Pulmonary artery endothelial cell (primary cell): ENCODE measurements around the gene PITPNM3. TPM values are rescaled to one million over a fixed set of nuclear protein-coding genes. Genes with fewer than 3 reads are reported as not detected.

Source experiments
- DNase-seq: peaks from one replicate; pipeline ENCODE4 v3.0.0-alpha.2; 2011; ENCODE audit warnings: low read depth, low spot score
- total RNA-seq: library from RNA; depleted of rRNA; stranded (reverse); fragments of >200 nt; gene quantifications from 2 replicates; pipeline ENCODE4 v1.2.3, GENCODE V29; 2014

The PITPNM3 gene
- total RNA-seq, 1 donor from 2014 or later = 1.6 TPM

DNA sequence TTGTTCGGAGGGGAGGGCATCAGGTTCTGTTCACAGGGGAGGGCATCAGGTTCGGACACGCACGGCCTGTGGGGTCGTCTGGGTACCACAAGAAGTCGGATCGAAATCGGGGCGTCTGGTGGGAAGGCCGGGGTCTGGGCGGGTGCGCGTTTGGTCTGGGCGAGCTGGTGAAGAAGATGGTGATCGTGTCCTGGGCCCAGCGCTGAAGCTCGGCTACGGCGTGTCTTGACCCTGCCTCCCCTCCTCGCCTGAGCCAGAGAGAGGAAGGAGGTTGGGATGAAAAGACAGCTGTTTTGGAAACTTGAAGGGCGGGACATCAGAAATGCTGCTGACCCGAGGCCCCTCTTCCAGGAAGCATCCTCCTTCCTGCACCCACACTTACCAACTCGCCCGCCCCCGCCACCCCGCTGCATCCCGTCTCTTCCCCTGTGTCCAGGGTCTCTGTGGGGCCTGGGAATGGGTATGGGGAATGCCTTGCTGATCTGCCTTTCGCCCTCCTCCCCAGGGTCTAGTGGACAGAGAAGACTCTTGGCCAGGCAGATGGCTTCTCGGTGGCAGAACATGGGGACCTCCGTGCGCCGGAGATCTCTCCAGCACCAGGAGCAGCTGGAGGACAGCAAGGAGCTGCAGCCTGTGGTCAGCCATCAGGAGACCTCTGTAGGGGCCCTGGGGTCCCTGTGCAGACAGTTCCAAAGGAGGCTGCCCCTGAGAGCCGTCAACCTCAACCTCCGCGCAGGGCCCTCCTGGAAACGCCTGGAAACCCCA is 111.6 kb downstream of the PITPNM3 start:
- no peak for DNase-seq

DNA sequence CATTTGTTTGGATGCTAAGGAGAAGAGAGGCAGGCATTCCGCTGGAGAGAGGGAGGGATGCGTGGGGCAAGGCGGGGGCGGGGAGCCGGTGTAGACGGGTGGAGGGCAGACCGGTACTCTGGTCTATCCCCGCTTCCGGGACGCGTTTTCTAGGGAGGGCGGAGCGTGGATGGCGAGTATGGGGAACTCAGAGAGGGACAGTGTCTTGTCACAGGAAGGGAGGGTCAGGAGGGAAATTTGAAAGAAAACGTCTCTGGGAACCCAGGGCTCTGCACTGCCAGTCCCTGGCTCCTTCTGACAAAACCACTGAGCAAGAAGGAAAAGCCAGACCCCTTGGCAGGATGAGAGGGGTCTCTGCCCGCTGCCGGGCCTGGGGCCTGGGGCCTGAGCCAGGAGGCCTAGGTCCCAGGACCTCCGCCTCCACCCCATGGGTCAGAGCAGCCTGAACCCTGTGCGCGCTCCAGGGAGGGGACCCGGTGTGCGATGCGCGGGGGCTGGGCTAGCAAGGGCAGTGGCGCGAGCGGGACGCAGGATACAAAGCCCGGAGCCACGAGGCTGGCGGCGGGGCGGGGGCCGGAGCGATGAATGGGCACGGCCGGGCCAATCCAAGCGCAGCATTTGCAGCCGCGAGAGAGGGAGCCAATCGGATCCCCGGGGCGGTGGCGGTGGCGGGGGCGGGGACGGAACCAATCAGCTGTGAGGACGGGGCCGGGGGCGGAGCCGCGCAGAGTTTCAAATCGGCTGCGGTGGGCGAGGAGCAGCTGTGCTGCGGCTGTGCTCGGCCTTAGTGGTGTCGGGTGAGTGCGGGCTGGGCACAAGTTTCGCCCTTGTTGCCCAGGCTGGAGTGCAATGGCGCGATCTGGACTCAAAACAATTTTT is 112.4 kb downstream of the PITPNM3 start, which contains the start of gene PIMREG:
Gene PIMREG (plus strand): TSS at position 764 of the 879 bp plus-strand sequence. CDS start 656 bp downstream, outside the sequence.
- DNase-seq = peak; percentile 70

DNA sequence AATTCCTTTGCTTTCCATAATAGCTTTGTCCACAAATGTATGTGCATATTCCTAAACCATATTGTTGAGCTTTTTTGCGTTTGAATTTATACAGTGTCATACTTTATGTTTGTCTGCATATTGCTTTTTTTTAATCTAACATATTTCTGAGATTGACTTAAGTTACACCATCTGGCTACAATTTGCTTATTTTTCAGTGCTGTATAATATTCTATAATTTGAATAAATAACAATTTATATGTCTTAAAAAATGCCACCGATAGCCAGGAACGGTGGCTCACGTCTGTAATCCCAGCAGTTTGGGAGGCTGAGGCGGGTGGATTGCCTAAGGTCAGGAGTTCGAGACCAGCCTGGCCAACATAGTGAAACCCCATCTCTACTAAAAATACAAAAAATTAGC is 113.6 kb downstream of the PITPNM3 start:
- DNase-seq = no peak

DNA sequence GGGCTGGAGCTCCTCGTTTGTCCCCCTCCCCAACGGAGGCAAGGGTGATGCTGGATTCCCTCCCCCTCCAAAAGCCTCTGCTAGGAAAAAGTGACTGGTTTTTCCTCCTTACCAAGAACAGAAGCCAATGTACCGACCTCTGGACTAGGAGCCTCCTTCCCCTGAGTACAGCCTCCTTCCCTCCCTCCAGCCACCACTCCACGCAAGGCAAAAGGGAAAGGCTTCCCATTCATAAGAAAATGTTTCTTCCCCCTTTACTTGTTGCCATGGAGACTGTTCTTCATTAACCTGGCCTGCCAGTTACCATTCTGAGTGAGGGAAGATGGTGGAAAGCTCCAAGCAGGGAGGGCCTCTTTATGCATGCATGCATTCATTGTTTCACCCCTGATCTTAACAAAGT is 116.4 kb downstream of the PITPNM3 start:
- no peak for DNase-seq

DNA sequence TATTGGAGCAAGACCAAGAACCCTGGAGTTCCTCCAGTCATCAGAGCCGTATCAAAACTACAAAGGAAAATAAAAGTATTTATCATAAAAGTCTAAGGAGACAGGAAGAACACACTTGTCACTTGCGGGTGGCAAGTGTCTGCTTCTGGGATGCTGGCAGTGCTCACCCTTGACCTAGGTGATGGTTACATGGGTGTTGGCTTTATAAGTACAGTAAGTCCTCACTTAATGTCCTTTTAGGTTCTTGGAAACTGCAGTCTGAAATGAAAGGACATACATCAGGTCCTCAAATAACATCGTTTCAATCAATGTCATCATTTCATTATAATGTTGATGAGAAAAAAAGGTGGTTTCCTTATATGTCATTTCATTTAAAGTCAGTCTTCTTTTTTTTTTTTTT is 118.4 kb downstream of the PITPNM3 start:
- DNase-seq = no peak

DNA sequence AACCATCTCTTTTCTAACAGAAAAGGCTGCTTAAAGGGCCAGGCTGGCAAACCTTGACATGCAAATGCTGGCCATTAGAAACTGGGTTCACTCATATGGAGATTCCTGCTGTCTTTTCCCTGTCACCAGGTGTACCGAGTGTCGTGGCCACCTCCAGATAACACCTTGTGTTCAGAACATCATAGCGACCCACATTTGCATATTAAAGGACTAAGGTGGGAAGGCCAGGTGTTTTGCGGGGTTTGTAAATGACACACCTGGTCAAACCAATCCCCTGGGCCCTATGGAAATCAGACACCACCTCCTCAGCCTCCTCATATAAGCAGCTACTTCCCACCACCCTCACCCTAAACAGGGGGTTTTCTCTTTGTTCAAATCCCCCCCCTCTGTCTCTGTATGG is 118.9 kb downstream of the PITPNM3 start:
- no peak for DNase-seq

DNA sequence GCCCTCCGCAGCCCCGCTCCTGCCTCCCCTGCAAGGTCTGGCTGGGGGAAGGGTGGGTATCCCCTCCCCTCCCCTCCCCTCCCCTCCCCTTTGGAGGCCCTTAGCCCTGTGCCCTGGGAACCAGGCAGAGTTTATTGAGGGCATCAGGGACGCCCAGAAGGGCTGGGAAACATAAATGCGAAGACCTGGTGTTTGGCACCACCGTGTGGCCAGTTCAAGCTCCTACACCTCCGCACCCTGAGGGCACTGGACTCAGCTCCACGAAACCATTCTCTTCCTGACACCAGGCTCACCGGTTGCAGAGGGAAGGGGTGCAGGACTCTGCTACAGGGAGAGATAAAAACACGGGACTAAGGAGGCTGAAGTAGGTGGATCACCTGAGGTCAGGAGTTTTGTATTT is 120.4 kb downstream of the PITPNM3 start:
- no peak for DNase-seq

DNA sequence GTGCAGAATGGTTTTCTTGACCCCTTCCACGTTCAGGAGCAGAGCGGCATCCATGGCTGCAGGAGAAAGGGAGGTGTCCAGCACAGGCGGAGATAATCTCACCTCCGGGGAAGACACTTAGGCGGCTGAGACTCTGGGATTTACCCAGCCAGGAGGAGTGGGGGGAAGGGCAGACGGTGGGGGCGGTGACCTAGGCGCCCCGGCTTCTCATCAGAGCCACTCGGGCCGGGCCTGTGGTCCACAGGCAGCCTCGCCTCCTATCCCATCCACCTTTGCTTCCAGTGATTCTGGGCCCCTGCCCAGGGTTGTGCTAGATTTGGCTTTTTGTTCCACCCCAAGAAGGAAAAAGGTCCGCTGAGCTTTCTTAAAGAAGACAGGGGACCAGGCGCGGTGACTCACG is 121.3 kb downstream of the PITPNM3 start, which contains the start of gene AIPL1:
Gene AIPL1 (minus strand): TSS at position 71 of the 400 bp plus-strand sequence. CDS start 17 bp downstream, at position 54.
- no peak for DNase-seq

DNA sequence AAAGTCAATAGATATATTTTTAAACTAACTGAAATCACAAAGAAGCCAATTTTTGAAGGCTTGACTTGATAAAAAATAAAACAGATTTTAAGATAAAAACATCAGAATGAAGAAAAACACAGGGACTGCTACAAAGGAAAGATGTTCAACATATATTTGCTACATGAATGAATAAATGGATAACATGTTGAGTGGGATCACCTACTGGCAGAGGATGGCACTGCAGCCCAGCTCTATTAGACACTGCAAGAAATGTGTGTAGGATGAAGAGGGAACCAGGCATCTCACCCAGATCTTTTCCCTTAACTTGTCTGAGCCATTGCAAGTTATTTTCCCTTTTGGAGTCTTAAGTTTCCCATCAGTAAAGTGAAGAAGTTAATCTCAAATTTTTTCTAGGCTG is 125.6 kb downstream of the PITPNM3 start:
- no peak for DNase-seq

DNA sequence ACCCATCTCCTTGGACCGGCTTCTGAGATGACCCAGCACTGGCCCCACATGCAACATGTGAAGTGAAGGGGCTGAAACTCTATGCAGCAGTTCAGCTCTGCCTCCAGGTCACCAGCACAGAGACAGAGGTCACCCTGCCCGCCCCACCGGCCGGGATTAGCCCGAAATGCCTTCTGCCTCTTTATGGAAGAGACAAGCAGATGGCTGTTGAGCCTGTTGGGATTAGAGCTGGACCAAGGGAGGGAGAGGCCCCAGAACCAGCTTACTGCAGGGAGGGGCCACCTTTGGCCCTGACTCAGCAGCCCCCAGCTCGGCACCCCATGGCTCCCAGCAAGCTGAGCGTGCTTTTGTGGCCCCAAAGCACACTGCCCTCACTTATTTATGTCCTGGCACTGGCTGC is 127.1 kb downstream of the PITPNM3 start:
- DNase-seq = no peak

DNA sequence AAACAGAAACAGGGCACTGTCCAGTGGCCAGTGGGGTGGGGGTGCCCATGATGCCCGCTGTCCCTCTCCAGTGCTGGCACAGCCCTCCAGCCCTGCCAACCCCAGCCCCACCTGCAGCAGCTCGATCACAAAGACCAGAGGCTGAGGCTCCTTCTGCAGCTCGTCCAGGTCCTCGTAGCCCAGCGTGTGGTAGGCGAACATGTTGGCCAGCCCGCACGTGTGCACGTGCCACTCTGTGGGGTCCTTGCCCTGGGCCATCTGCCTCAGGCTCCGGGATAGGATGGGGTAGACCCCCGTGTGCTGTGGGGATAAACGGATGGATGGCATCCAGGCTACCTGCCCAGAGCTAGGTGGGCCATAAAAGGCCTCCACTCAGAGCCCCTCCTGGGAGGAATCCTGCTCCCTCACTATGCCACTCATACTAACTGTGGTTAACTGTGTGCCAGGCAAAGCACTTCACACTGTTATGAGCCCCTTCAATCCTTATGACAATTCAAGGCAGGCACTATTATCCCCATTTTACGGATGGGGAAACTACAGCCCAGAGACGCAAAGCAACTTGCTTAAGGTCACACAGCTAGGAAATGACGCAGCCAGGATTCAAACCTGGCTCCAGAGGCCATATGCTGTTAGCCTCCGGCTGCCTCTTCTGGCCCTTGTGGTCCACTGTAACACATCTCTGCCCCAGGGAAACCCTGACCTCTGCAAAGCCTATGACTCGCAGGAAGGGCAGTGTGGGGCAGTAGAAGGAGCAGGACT is 128.0 kb downstream of the PITPNM3 start:
- no peak for DNase-seq

DNA sequence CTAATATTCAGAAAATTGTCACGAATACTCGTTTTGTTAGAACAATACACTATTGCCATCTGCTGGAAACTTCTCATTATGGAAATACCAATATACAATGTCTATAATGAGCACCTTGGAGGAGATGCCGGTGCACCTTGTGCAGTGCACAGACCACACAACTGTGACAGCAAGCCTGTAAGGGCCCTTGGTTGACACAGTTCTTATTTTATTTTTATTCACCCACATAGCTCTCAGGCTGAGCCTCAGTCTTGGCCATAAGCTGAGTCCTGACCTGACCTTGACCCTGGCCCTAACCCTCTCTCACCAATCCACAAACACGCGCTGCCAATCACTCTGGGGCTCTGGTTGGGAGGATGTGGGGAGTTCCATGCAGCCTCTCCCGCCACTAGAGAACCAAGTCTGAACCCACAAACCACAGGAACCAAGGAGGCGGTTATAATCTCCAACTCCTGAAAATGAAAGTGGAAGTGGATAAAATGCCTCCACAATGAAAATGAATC is 129.0 kb downstream of the PITPNM3 start:
- no peak for DNase-seq

DNA sequence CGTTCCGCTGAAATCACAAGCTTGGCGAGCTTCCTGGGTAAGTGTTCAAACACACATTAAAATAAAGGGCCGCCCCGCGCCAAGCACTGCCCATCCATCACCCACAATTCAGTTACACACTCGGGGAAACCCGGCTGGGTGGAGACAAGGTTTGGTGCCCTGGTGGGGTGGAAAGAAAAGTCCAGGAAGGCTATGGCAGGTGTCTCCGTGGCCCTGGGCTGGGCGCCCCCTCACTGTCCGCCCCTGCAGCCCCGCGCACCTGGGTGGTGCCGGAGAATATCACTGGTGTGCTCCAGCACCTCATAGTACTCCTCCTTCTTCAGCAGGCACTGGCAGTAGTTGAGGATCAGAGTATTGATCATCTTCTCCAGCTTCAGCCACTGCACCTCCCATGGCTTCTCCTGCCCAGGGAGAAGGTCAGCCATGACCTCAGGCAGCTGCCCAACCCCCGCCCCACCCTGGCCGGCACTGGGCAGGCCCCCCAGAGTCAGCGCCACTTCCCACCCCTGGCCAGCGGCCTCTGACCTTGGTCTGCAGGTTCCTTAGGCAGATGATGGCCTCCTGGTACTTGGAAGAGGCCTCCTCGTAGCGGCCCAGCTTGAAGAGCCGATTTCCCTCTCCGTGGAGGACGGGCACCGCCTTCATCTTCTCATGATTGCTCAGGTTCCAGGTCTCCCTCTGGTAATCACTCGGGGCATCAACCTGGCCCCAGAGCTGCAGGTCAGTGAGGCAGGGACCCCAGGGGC is 129.8 kb downstream of the PITPNM3 start:
- DNase-seq = no peak

DNA sequence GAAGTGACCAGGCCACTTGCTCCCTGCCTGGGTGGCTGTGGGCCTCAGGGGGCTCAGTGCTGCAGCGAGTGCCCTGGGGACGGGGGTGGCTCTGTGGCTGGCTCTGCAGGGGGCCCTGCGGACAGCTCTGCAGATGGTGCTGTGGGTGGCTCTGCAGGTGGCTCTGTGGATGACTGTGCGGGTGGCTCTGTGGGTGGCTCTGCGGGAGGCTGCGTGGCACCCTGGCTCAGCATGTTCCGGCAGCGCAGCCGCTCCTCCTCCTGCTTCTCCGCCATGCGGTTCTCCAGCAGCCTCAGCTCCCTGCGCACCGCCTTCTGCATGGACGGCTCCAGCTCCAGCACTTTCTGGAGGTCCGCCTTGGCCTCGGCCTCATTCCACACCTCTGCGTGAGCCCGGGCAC is 130.9 kb downstream of the PITPNM3 start:
- DNase-seq = no peak

DNA sequence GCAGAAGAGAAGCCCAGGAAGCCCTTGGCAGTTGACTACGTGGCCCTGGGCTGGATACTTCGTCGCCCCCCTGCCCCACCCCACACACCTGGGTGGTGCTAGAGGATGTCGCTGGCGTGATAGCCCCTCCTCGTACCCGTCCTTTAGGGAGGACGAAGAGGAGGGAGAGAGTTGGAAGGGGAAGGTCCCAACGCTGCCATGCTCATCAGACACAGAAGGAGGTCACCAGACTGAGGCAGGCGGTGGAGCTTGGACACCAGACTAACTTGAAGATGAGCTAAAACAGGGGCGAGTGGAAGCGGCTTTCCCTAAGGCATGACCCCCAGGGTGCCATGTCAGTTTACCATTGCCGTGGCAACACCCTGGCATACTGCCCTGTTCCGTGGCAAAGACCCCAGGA is 132.4 kb downstream of the PITPNM3 start:
- DNase-seq = no peak

DNA sequence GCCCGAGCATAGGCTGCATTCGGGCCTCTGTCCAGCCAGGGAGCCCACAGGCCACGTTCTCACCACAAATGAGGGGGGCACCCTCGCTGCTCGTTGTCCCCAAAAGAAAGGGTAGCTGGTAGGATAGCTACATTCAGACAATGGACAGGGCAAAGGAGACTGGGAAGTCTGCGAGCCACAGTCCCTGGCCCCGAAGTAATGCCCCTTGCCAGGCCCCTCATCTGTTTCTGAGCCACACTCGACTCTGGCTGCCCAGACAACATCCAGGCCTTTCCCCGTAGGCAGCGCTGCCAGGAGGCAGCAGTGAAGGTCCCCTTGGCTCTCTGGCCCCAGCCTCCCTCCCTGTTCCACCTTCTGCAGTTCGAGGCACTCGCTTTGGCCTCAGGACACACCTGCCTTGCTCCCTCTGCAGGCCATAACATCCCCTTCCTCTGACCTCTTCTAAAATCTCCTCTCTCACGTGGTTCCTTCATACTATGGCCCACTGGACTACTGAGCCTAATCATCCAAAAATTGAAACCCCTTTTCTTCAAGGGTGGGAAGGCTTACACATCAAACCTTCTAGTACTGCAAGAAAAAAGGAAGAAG is 133.6 kb downstream of the PITPNM3 start:
- no peak for DNase-seq

DNA sequence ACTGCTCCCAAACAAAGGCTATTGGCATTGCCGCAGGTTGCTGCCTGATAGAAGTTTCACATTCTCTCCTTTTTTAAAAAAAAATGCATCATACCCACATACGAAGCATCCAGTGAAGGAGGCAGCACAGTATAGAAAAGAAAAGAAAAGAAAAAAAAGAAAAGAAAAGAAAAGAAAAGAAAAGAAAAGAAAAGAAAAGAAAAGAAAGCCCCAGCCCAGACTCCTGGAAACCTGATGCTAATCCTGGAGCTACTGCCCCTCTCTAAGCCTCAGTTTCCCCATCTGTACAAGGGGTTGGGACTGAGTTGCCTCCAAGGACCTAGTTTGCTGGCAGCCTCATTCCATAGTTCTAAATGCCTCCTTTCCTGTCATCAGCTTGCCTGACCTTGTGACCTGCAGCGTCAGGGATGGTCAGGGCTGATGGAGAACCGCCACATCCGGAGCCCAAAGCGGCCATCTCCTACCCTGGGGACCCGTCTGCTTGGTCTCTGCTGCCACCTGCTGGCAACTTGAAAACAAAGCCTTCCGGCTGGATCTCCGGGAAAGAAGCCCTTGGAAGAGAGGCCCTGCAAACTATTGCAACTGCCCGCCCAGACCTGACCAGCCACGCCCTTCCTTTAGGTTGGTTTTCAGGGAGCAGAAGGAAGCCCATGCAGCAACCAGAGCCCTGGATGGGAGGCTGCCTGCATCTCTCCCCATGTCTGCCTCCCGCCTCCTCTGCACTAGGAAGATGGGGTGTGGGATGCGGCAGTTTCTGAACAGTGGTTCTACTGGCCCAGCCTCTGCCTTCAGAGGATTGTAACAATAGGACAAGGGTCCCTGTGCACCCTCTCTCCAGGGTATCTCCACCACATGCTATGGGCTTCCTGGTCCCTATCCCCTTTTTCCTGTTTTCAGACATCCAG is 134.4 kb downstream of the PITPNM3 start:
- DNase-seq = no peak

DNA sequence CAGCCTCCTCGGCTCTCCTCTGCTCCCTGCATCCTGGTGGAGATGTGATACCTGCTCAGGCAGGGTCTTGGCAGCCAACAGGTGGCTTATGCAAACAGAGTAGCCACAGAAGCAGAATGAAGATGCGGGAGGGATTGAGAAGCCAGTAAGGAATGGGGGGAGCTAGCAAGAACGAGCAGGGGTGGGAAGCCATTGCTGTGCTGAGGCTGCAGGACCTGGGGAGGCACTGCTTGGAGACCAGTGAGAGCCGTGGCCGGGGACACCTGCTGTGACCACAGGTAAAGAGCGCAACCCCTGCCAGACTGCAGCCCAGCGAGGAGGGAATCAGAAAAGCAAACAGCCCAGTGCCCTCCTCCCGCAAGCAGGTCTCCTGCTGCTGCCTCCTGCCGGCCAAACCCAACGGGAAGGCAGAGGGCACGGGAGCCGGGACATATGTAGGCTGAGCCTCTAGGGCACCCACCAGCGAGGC is 136.1 kb downstream of the PITPNM3 start:
- DNase-seq = no peak

DNA sequence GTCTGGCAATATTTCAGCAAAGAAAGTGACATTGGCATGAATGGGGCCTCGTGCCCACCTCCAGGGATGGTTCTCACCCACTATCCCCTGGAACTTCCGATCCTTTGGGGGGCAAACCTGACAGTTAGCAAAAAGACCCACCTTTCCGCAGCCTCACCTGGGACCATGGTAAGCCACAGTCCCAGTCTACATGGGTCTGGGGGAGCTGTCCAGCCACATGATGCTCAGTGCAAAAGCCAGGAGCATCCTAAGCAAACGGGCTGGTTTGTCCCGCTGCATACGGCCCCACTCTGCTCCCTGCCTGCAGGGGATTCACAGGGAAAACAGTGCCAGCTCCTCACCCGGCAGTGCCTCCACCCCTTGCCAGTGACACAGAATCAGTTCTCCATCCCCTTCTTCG is 140.7 kb downstream of the PITPNM3 start:
- no peak for DNase-seq
